ENCODE results near the gene GAS7.

Gene GAS7

DNA sequence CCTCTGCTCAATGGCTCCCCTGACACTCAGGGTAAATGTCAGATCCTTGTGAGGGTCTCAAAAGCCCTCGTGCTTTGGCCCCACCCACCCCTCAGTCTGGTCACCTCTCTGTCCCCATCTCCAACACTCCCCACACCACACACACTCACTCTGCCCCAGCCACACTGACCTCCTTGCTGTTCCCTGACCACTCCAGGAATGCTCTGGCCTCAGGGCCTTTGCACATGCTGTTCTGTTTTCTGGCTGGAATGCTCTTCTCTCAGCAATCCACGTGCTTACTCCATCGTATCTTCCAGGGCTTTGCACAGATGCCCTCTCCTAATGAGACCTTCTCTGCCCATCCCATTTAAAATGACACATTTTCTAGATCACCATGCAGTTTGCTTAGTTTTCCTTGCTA lies 28.2 kb downstream of the GAS7 start:
- no peak for DNase-seq

DNA sequence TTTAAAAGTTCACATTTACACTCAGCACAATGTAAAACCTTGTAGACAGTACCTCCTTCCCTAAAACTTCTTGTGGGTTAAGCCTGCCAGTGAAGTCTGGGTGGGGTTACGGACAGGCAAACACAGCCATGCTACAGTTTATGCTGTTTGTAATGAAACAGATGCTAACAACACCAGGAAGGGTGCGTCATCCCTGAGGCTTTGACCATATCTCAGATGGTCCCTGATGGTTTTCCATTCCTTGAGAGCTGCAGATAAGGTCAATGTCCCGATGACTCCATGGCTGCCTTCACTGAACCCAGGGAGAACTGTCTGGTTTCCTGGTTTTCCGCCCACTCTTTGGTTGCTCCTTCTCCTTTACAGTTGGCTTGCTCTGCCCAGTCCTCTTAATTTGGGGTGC lies 29.1 kb downstream of the GAS7 start:
- DNase-seq: no peak

DNA sequence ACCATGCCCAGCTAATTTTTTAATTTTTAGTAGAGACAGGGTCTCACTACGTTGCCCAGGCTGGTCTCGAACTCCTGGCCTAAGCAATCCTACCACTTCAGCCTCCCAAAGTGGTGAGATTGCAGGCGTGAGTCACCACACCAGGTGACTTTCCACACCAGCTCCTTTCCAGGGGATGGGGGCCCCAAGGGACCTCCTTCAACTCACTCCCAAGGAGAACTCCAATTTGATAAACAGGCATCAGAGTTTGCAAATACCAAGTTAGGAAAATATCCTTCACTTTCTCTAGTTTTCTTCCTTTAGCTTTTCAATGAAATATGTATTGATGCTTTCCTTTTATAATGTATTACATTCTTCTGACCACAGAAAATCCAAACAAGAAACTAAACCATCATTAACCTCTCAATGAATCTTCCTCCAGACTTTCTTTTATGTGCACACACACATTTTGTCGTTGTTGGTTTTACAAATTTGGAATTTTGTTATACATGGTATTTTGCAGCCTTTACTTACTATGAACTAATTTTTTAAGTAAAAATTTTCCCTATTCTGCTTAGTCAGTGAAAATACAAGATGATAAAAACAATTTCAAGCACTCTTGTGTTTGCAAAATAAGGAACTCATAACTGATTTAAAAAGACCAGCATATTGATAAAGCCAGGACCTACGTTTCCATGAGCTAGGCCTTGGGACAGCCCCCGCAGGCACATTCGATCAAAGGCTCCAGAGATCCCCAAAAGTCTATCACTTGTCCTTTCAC lies 32.0 kb downstream of the GAS7 start:
- no peak for DNase-seq

DNA sequence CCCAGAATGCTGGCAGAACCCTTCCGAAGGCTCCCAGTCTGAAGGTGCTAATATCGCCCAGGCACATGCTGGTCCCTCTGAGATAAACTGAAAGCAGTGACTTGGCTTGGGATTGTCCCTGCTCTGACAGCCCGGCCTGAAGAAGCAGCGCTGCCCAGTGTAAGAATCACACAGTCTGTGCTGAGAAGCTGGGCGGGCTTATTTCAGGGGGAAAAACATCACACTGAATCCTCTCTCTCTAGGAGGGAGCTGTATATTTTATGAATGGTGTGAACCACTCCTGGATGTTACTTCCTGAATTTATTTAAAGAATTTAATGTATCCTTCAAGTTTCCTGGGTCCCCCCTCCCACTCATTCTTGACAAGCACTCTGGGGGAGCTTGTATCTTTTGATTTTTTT lies 36.3 kb downstream of the GAS7 start:
- no peak for DNase-seq

DNA sequence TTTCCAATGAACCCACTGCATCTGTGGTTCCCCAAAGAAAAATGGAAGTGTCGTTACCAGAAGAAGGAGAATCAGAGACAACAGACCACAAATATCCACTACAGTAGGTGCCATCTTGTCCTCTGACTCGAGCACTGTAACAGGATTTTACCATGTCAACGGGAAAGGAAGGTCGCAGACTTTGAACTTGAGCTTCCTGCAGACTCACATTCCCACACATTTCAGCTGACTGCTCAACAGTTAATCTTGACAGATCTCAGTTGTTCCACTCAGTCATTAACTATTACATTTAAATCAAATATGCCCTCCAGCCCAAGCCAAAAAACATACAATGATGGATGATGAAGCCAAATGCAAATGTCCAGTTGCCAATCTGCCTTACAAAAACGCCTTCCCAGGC lies 37.0 kb downstream of the GAS7 start:
- no peak for DNase-seq

DNA sequence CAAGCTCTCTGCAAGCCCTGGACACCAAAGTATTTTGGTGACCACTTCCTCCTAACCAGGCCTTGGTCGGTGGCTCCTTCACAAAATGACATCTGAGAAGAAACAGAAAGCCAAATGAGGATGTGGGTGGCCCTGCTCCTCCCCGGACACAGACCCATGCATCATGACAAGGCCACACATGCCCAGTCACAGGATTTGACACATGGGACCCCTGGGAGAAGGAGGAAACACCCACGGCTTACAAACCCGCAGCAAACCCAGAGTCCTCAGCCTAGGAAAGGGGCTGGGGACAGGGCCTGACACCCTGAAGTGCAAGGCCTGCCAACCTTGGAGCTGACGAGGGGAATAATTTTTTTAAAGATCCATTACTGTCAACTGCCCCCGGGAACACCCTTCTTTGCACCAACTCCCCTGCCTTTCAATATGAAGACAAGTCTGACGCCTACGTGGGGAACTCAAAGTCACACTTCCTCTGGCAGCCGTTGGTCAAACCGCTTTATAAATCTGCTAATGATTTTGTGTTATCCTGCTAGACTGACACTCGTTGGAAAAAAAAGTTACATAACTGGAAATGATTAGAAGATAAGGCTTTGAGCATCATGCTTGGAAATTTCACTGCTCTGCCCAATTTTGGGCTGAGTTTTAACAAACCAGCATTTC lies 41.3 kb downstream of the GAS7 start:
- DNase-seq: no peak

DNA sequence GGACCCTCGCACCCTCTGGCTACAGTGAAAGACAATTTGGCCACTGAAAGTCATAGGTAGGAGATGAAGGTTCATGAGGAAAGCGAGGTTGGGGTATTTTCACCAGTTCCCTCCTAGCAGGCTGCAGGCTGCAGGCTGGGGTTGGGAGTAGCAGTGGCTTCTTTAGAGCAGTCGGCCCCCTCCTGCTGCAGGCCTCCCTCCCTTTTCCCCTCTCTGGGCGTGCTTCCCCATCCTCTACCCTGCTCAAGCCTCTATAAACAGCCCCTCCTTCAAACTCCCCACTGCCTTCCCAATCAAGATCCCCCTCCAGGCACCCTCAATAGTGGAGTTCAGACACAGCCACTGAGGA lies 41.8 kb downstream of the GAS7 start:
- DNase-seq: no peak

DNA sequence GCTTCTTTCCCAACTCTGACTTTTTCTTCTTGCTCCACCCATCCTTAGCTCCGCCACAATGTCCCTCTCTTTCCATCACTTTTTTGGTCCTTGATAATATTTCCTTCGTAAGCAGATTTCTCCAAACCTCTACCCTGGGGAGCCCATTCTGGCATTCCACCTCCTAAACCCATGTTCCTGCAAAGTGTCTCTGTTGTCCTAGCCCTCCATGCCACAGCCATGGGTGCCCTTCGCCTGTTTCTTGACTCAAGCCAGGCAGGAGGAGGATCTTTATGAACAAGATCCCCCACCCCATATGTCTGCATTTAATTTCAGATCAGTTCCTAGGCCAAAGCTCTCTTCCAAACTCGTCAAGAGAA lies 42.4 kb downstream of the GAS7 start:
- no peak for DNase-seq

DNA sequence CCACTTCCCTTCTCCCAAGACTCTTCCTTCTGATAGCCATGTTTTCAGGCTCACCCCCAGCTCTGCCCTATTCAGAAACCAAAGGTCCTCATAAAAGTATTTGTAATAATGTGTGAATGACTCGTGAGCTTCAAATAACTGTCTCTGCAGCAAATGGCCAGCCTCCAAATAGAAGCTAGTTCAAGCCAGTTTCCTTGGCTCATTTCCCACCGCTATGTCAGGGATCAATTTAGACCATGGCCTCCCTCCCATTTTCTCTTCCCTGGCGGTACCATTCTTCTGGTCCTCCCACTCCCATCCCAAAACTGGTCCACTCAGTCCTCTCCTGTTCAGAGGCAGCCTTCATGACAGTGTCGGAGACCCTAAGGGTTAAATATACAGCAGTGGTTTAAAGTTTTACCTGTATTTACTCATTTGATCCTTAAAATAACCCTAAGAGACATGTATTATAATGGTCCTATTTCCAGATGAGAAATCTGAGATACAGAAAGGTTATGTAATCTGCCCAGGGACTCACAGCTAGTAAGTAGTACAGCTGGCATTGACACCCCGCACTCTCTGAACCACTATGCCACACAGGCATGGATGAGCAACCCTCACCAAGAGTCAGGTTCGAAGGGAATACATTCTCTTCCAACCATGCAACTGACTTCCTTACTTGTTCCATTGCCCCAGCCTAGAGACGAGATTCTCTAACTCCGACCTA lies 42.9 kb downstream of the GAS7 start:
- DNase-seq: no peak

DNA sequence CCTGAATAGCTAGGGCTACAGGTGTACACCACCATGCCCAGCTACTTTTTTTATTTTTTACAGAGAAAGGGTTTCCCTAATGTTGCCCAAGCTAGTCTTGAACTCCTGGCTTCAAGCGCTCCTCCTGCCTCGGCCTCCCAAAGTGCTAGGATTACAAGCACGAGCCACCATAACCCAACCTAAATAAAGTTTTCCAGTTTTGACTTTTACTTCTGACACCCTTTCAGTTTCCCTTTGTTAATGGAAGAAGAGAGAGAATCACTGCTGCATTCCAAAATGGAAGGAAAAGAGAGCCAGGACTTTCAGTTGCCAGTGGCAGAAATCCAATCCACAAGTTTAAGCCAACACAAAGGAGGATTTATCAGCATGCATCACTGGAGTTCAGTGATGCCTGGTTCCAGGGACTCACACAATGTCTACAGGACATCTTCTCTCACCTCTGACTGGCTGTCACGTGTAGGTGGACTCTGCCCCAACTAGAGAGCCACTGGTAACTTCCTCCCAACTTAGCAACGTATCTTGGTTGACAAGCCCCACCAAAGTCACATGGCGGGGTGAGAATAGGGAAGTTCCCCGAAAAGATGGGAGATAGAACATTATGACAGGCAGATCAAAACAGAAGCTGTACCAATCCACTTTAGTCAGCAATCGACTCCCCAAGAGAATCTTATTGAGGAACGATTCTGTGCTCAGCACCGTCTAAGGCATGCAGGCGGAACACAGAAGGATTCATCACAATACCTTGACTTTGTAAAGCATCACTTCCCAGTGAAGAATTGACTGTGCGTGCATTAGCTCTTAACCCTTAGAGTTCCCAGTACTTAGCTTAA lies 46.5 kb downstream of the GAS7 start:
- DNase-seq: no peak

DNA sequence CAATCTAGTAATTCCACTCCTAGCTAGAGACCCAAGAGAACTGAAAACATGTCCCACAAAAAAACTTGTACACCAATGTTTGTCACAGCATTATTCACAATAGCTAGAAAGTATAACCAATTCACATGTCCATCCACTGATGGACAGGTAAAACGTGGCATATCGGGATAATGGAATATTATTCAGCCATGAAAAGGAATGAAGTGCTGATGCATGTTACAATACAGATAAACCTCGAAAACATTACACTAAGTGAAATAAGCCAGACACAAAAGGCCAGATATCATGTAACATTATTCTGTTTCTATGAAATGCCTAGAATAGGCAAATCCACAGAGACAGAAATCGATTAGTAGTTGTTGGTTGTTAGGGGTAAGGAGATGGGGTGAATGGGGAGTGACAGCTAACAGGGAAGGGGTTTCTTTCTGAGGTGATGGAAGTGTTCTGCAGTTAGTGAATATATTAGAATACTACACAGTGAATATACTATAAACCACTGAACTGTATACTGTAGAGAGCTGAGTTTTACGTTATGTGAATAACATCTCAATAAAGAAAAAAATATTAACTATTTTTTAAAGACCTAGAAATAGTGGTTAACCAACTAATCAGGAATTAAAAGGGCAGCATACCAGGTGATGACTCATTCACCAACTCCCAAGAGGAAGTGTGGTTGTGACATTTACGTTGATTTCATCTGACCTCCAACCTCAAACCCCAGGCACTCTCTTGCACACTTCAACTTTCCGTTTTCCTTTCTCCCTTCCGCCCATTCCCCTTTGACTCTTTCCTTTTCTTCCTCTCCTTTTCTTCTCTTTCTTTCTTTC lies 48.6 kb downstream of the GAS7 start:
- no peak for DNase-seq

DNA sequence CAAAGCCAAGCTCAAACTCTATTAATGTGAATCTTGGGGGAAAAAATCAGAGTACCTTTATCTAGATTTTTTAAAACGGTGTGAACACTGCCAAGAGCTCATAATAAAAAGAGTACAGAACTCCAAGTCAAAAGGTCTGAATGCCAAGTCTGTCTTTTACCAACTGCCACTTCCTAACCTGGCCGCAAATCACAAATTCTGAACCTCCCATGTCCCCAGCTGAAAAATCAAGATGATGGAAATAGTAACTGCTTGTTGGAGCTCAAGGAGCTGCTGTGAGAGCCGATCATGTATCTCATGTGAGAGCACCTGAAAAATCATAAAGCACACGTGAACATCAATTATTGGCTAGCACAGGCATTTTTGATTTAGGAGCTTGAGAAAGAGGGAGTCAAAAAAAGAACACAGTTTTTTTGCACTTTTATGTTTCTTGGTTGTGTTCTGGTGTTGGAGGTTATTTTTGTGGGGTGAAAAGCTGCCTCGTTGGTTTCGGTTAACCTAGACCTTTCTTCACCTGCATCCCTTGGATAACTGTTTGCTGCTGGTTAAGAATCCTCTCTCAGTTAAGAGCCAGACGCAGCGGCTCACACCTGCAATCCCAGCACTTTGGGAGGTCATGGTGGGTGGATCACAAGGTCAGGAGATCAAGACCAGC lies 50.5 kb downstream of the GAS7 start:
- no peak for DNase-seq

DNA sequence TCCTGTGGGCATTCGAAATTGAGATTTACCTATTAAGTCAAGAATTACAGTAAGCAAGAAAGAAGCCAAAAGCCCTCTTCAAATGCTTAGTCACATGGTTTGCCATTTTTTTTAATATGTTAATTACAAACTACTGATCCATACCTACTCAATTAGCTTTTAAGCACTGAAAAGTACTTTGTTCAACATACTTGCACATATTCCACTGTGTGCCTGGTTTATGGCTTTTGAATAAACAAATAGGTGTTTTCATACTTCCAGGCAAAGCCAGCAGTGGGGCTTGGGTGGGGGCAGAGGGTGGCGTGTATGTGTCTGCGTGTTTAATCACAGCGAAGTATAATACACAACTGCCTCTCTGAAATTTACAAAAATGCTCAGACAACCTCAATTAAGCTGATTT lies 51.4 kb downstream of the GAS7 start:
- no peak for DNase-seq

DNA sequence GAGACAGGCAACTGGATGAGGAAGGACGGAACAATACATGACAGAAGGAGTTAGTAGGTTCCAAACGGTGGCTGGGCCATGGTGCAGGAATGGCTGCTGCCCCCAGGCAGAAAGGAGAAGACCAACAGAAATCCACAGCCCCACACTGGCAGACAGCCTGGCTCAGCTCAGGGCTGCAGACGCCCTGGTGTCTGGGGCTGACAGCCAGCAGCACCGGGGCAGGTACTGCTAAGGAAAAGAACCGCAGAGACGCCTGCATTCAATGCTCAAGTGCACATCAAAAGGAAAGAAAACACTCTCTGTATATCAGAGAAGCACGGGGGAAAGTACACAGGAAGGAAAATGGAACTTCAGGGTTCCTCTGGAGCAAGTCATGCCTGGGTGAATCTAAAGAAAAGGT lies 53.4 kb downstream of the GAS7 start:
- no peak for DNase-seq

DNA sequence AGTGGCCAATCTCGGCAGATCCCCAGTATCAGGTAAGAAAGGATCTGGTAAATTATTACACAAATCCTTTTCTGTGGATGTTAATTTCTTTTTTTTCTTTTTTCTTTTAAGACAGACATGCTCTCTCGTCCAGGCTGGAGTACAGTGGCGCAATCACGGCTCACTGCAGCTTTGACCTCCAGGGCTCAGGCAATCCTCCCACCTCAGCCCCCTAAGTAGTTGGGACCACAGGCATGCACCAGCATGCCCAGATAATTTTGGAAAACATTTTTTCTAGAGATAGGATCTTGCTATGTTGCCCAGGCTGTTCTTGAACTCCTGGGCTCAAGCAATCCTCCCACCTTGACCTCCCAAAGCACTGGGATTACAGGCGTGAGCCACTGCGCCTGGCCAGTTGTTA lies 54.0 kb downstream of the GAS7 start:
- DNase-seq: no peak

DNA sequence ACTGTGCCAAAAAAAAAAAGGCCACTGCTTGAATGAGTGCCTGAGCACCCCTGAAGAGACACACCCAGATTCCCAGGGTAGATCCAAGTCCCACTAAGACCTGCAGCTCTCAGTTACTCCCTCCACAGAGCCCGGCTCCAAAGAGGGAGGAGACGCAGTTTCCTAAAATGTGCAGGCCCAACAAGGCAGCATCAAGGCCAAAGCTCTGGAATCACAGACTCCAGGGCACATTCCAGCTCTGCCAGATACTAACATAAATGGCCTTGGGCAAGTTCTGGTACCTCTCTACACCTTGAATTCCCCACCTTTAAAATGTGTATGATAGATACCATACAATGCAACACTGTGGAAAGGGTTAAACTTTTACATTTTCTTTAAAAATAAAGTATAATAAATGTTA lies 57.0 kb downstream of the GAS7 start:
- no peak for DNase-seq

DNA sequence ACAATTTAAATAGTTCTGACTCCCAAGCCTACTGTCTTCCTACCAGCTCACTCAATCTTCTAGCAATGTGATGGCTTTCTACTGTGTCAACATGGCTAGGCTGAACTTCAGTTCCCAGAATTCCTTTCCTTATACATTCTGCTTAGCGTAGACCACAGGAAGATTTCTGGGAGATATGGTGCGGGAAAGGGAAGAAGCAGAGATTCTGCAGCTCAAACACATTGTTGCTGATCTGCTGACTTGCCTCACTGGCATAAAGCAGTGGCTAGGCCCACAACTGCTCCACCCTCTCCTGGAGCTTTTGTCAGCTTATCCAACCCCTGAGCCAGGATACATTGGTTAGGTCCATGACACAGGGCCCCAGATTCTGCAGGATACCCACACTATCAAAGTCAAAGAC lies 58.8 kb downstream of the GAS7 start:
- no peak for DNase-seq

DNA sequence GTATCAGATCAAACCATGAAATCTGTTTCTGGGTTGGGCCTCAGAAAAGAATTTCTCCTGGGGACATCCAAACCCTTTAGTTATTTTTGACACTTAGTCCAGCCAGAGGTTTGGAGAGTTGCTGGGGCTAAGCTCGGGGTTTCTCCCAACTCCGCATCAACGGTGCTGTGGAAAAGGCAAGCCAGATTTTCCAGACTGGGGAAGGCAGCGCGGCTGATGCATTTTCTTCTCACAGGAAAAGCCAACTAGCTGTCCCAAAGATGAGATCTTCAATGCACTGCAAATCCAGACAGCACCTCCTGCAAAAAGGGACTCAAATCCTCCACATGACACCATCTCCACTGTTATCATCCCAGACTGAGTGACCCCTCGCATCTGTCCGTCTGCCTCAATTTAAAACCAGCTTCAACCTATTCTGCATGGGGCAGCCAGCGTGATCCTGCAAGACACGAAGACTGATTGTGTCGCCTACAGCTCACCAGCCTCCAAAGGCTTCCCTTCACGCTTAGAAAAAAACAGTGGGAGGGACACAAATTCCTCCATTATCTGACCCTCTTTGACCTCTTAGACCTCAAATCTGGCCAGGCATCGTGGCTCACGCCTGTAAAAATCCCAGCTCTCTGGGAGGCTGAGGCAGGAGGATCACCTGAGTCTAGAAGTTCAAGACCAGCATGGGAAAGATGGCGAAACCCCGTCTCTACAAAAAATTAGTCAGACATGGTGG lies 62.0 kb downstream of the GAS7 start:
- no peak for DNase-seq

DNA sequence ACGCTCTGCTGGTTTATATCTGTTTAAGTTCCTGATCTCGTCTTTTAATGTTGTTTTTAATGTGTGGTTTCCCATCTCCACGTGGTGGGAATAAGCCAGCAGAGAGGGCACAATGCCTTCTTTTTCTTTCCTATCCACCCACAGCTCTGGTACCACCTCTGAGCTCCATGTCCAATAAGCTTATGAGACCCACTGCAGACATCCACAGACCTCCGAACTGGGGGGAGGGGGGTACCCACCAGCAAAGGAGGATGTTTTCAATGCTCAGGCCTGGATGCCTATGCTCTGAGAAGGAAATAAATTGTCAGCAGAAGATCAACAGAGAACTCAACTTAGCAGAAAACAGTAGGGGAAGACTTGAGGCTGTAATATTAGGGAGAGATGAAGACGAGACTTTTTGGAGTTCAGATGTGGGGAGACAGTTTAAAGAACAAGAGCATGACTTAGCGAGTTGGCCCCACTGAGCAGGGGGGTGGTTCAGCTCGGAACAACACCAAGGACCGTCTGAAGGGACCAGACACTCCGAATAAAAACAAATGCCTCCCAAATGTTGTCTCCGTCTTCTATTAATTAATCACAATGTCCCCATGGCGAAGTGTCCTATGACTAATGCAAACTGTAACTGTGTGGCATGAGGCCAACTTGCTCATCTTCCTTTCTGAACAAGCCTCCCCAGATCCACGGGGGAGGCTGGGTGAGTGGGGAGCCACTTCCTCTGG lies 62.7 kb downstream of the GAS7 start:
- DNase-seq: no peak

DNA sequence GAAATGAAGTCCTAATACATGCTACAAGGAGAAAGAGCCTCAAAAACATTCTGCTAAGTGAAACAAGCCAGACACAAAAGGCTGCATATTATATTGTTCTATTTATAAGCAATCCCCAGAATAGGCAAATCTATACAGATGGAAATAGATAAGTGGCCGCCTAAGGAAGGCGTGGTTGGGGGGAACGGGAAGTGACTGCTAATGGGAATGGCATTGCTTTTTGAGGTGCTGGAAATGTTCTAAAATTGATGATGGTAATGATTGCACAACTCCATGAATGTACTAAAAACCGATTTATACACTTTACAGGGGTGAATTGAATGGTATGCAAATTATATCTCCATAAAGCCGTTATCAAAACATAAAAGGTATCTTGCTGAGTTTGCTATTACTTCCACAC lies 67.7 kb downstream of the GAS7 start:
- no peak for DNase-seq

DNA sequence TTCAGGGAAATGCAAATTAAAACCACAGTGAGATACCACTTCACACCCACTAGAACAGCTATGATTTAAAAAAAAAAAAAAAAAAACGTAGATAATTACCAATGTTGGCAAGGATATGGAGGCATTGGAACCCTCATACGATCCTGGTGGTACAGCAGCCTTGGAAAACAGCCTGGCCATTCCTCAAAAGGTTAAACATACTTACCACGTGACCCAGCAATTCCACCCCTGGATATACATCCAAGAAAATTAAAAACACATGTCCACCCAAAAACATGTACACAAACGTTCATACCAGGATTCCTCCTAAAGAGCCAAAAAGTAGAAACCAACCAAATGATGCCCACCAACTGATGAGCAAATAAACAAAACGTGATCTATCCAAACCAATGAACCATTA lies 68.1 kb downstream of the GAS7 start:
- DNase-seq: no peak

All from activated CD4-positive, alpha-beta T cell treated with anti-CD3 and anti-CD28 coated beads, Interleukin-2, amount 50 U/mL, for 4 hours (primary cell).